GM18858 (cell line): Measurements from ENCODE around the gene COL26A1.

Experiments used
- ATAC-seq: cut with Tn5 transposase; IDR thresholded peaks from one replicate; pipeline ENCODE4 v1.9.1; 2021; ENCODE audit not compliant: unreplicated experiment

COL26A1 gene

GRCh38 chr7:101562531-101563197 is 200.0 kb downstream of the COL26A1 start:
- ATAC-seq: no peak

- no peak for ATAC-seq
Observed at GRCh38 chr7:101563198-101563901, 200.7 kb downstream of the COL26A1 start.

- ATAC-seq: no peak
Observed at GRCh38 chr7:101563943-101564777, 201.5 kb downstream of the COL26A1 start.

DNA sequence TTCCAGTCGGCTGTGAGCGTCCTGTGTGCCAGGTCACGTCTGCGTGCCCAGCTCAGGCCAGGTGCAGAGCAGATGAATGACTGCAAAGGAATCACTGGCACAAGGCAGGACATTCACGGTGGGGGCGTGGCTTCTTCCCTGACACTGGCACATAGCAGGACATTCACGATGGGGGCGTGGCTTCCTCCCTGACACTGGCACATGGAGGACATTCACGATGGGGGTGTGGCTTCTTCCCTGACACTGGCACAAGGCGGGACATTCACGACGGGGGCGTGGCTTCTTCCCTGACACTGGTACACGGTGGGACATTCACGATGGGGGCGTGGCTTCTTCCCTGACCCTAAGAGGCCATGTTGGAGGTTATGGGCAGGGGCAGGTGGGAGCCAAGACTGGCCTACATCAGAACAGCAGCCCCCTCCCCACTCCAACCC is 202.1 kb downstream of the COL26A1 start:
- no peak for ATAC-seq

DNA sequence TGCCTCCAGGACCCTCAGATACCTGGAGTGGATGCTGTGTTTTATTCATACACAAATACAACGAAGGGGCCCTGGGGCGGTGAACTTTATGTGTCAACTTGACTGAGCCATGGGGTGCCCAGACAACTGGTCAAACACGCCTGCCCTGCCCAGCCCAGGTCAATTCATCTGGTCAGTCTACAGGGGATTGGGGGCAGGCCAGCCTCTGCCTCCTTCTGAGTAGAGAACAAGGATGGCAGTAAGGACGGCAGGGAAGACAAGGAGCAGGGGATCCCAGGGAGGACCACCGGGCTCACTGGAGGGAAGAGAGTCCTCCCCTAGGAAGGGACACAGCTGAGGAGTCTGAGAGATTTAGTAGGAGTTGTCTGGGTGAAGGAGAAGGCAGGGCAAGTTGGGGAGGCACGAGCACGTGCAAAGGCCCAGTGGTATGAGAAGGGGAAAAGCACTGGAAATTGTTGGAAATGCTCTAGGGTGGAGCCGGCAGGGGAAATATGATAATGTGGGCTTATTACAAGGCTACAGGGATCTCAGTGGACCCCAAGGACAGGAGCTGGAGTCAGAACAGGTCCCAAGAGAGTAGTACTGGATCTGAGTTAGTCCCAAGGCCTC is 203.0 kb downstream of the COL26A1 start:
- no peak for ATAC-seq

GRCh38 chr7:101567230-101567629 is 204.6 kb downstream of the COL26A1 start:
- ATAC-seq: no peak

DNA sequence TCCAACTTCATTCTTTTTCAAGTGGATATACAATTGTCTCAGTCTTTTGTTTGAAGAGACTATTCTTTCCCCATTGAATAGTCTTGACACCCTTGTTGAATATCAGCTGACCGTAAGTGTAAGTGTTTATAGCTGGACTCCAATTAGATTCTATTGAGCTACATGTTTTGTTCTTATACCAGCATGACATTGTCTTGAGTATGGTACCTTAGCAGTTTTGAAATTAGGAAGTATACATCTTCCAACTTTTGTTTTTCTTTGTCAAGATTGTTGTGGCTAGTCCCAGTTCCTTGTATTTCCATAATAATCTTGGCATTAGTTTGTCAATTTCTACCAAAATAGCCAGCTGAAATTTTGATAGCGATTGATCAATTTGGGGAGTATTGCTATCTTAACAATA is 209.5 kb downstream of the COL26A1 start:
- no peak for ATAC-seq

DNA sequence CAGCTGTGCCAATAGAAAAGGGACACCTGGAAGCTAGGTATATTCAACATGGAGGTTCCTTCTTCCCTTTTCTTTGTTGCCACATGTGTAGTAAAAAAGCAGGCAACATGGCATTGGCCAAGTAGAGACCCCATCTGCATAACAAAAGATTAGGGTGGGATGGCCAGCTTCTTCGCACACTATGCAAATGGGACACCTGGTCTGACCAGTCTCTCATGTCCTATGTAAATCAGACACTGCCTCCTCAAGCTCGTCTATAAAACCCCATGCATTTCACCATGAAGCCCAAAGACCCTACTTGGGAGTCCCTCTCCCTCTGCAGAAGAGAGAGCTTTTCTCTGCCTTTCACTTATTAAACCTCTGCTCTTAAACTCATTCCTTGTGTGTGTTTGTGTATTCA is 212.5 kb downstream of the COL26A1 start:
- no peak for ATAC-seq

DNA sequence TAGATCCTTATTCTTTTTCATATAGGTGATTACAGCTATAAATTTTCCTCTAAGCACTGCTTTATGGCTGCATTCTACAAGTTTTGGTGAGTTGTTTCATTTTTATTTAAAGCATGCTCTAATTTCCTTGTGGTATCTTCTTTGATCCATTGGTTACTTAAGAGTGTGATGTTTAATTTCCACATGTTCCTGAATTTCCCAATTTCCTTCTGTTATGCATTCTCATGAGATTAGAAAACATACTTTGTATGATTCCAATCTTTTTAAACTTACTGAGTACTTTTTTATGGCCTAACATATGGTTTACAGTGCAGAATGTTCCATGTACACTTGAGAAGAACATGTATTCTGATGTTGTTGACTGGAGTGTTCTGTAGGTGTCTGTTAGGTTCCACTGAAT is 213.0 kb downstream of the COL26A1 start:
- no peak for ATAC-seq

DNA sequence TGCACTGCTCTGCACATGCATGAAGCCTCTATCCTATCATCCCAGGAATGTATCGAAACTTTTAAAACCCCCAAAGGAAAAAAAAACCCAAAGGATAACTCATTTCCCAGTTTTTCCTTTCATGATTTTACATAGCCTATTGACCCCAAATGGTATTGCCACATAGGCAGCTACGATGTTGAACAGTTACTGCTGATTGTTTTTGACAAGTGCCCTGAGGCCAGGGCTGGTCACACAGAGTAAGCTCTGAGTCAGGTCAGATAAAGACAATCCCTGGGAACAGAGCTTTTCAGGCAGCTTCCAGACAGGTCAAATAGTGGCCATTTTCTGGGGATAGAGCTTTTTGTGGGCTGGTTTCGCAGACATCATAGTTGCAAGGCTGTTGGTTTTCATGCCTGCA is 214.3 kb downstream of the COL26A1 start:
- ATAC-seq: no peak

- ATAC-seq: no peak
Observed at GRCh38 chr7:101578552-101578951, 215.9 kb downstream of the COL26A1 start.

DNA sequence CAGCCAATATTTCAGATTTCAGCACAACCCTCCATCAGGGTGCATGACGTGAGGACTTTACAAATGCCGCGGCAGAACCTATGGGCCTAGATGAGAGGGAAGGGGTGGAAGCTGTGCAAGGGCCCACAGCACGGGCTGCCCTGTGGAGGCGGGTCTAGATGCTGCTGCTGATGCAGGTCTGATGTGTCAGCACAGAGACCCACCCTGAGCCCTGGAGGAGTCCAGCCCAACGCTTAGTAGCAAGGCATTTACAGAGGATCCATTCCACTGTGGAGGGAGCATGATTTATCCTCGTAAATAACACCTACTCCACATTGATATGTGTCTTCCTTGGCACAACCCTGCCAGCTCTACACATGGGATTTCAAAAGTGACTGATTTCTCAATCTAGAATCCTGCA is 217.9 kb downstream of the COL26A1 start:
- ATAC-seq: no peak

DNA sequence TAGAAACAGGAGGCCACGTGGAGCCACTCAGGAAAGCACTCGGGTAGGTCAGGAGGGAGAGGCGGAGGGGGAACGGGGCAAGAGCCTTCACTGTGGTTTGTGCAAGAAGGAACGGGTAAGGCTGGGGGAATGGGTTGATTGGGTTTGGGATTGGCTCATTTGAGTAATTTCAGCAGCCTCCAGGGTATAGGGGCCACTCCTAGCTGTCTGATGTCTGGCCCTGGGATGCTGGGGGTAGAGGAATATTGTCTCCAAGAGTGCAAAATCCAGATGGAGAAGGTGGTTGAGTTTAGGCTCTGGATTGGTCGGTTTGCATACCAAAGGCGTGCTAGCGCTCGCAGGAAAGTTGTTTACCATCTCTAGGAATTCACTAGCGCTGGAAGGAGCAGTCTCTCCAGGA is 219.2 kb downstream of the COL26A1 start:
- no peak for ATAC-seq

DNA sequence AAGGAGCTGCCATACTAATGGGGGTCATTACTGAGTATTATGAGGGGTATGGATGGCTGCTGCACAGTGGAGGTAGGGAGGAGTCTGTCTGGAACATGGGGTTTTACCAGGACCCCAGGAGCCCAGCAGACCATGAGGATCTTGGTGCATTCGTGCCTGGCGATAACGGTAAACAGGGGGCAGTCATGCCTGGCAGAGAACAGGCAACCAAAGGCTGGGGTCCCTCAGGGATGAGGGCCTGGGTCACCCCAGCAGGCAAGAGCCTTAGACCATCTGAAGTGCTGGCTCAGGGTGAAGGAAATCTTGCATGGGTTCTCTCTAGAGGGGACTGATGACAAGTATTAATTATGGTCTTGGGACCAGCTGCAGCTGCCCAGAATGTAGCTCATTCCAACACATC is 220.3 kb downstream of the COL26A1 start:
- no peak for ATAC-seq

- no peak for ATAC-seq
Observed at GRCh38 chr7:101586078-101586905, 223.6 kb downstream of the COL26A1 start.

GRCh38 chr7:101586906-101587677 is 224.4 kb downstream of the COL26A1 start:
- no peak for ATAC-seq

DNA sequence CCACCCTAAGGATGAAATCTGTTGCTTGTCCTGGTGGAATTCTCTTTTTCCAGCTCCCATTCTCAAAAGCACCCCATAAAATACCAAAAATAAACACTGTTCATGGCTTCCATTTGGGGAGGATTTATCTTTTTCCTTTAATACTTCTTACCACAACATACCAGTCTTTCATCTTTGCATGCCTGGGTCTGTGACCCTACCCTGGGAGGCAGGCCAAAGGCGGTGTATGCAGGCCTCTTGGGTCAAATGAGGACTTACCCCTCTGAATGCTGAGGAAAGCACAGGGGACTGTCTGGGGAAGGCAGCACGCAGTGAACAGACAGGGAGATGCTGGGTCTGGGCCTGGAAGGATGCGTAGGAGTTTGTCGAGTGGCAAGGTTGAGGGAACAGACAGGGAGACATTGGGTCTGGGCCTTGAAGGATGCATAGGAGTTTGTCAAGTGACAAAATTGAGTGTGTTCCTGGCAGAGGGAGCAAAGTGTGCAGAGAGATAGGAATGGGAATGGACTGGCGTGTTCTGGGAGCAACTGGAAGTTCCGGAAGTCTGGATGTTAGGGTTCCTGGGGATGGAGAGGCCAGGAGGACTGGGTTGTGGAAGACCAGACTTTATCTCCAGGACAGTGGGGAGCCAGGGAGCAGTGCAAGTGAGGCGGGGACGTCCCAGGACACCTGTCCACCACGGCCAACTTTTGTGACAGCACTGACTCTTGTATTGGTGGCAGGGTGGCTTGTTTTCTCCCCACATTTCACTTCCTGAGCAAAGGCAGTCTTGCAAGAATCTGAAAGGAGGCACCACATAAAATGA is 225.7 kb downstream of the COL26A1 start:
- ATAC-seq: no peak

DNA sequence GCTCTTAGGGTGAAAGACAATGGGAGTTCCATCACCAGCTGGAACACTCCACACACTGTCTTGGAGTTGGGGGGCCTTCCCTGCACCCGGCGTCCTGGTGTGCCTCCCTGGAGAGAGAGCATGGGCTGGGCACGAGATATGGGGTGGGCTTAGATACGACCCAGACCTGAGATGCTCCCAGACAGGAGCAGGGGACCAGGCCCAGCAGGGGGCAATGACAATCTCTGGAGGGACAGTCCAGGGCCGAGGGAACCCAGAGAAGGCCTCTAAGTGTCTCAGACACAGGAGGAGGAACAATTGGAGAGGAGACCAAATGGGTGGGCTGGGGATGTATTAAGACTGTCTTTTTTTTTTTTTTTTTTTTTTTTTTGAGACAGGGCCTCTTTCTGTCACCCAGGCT is 226.4 kb downstream of the COL26A1 start:
- no peak for ATAC-seq
